GM12875 (cell line): Measurements from ENCODE around the gene E2F4.

Experiments
- H3K4me3 ChIP-seq: one replicate; pipeline ENCODE4 v1.5.1; 2011; ENCODE audit warnings: low read depth, low read length, control low read depth
- CTCF ChIP-seq: IDR thresholded peaks from 2 replicates; pipeline ENCODE4 v1.5.1; 2011; ENCODE audit warnings: low read depth, mild to moderate bottlenecking, control low read depth, inconsistent platforms, low read length, moderate library complexity, borderline replicate concordance; ENCODE audit not compliant: insufficient read depth

The E2F4 gene

GRCh38 chr16:67165121-67166078 is 26.6 kb upstream of the E2F4 start:
- TF ChIP-seq CTCF: no peak
- H3K4me3 ChIP-seq: no peak overlapping the region

- H3K4me3 ChIP-seq: no peak overlapping the region
- no peak for TF ChIP-seq CTCF
Measured at GRCh38 chr16:67166110-67166547, 25.8 kb upstream of the E2F4 start.

GRCh38 chr16:67166598-67167168 is 25.3 kb upstream of the E2F4 start:
- no peak for TF ChIP-seq CTCF
- no peak overlapping the region for H3K4me3 ChIP-seq

GRCh38 chr16:67167588-67167987 is 24.4 kb upstream of the E2F4 start:
- no peak overlapping the region for H3K4me3 ChIP-seq
- no peak for TF ChIP-seq CTCF

- TF ChIP-seq CTCF: no peak
- H3K4me3 ChIP-seq: no peak overlapping the region
Measured at GRCh38 chr16:67169011-67169451, 22.9 kb upstream of the E2F4 start.

- TF ChIP-seq CTCF: peak; percentile 67; the same call in 1 of the 2 replicates
- peak overlapping the region; percentile 38 for H3K4me3 ChIP-seq
Measured at GRCh38 chr16:67169642-67170167, 22.2 kb upstream of the E2F4 start.
